Thoracic aorta (tissue), 2 donors: Measurements from ENCODE around the gene GCNT1. TPM values are rescaled to one million over a fixed set of nuclear protein-coding genes. Genes with fewer than 3 reads are reported as not detected.

Source experiments
- ATAC-seq: fragments of 150-250 bp; one replicate; pipeline ENCODE4 v1.8.0; 2017; ENCODE audit warnings: low read depth; ENCODE audit not compliant: insufficient number of reproducible peaks, low FRiP score
- DNase-seq: peaks from one replicate; pipeline ENCODE4 v3.0.0-alpha.2; 2020; ENCODE audit warnings: low spot score
- H3K27ac ChIP-seq, 2 donors: fragments of 200-600 bp; sonication (generic); 1 replicate in 1 of 2; 2 replicates in 1 of 2; pipeline ENCODE4 v1.5.1; 2016; ENCODE audit warnings: mild to moderate bottlenecking in 2 of 2, moderate library complexity in 2 of 2
- H3K27me3 ChIP-seq: fragments of 200-600 bp; sonication (generic); replicated peaks from 2 replicates; pipeline ENCODE4 v1.6.0; 2016; ENCODE audit warnings: mild to moderate bottlenecking; ENCODE audit not compliant: insufficient read depth
- H3K36me3 ChIP-seq: fragments of 200-600 bp; sonication (generic); one replicate; pipeline ENCODE4 v1.5.1; 2016
- H3K4me1 ChIP-seq, 2 donors: fragments of 200-600 bp; sonication (generic); 1 replicate in 1 of 2; 2 replicates in 1 of 2; pipeline versions ENCODE4 v1.5.1 to v1.6.0; 2016; ENCODE audit warnings: low read depth in 2 of 2, mild to moderate bottlenecking in 1 of 2; ENCODE audit not compliant: control insufficient read depth in 1 of 2
- H3K4me3 ChIP-seq: fragments of 200-600 bp; sonication (generic); 2 replicates; pipeline ENCODE4 v1.5.1; 2016; ENCODE audit warnings: mild to moderate bottlenecking
- H3K9me3 ChIP-seq: fragments of 200-600 bp; sonication (generic); 2 replicates; pipeline ENCODE4 v1.5.1; 2016
- CTCF ChIP-seq: fragments of 200-600 bp; sonication (generic); IDR thresholded peaks from one replicate; pipeline ENCODE4 v1.5.1; 2019; ENCODE audit warnings: antibody characterized with exemption
- total RNA-seq, 2 donors: library from RNA; depleted of rRNA; stranded (reverse); fragments of >200 nt; gene quantifications; one replicate each; pipeline versions ENCODE4 v1.1.0 to v1.2.3, GENCODE V29; 2016

The GCNT1 gene
- total RNA-seq, 2 donors from 2014 or later = 17.1 to 24.1 TPM

GRCh38 chr9:76456202-76456926 is 2.6 kb upstream of the GCNT1 start:
- Histone ChIP-seq H3K4me3 (no peak overlapping the region), H3K36me3 (no peaks in the 10 kb centered on the region), H3K27ac (no peak overlapping the region), H3K27me3 (no peaks in the 10 kb centered on the region), H3K9me3 (no peaks in the 10 kb centered on the region), H3K4me1 (peaks cover 5 to 16% of the 10 kb centered on the region in 2 donors)
- no peak for TF ChIP-seq CTCF
- no peak for DNase-seq
- ATAC-seq = no peak

- ATAC-seq (no peak), DNase-seq (no peak)
- H3K4me3 ChIP-seq = peak overlapping the region; percentile 94
- no peak for TF ChIP-seq CTCF
- H3K27me3 ChIP-seq = no peaks in the 10 kb centered on the region
- no peaks in the 10 kb centered on the region for H3K9me3 ChIP-seq
- peaks cover 5 to 16% of the 10 kb centered on the region in 2 donors for H3K4me1 ChIP-seq
- peak overlapping the region in 1 of 2 donors; percentile 52 for H3K27ac ChIP-seq
- no peaks in the 10 kb centered on the region for H3K36me3 ChIP-seq
Measured at GRCh38 chr9:76459694-76460635, 983 bp downstream of the GCNT1 start.

GRCh38 chr9:76462126-76462525 is 3.1 kb downstream of the GCNT1 start:
- H3K27ac ChIP-seq = no peak overlapping the region
- H3K36me3 ChIP-seq = no peaks in the 10 kb centered on the region
- peaks cover 5 to 16% of the 10 kb centered on the region in 2 donors for H3K4me1 ChIP-seq
- DNase-seq = no peak
- H3K27me3 ChIP-seq = no peaks in the 10 kb centered on the region
- H3K4me3 ChIP-seq = no peak overlapping the region
- no peak for TF ChIP-seq CTCF
- no peaks in the 10 kb centered on the region for H3K9me3 ChIP-seq
- ATAC-seq = no peak

GRCh38 chr9:76463211-76463610 is 4.2 kb downstream of the GCNT1 start:
- DNase-seq = no peak
- Histone ChIP-seq H3K27ac (no peak overlapping the region), H3K4me3 (no peak overlapping the region), H3K36me3 (no peaks in the 10 kb centered on the region), H3K4me1 (peaks cover 5 to 16% of the 10 kb centered on the region in 2 donors), H3K27me3 (no peaks in the 10 kb centered on the region), H3K9me3 (no peaks in the 10 kb centered on the region)
- no peak for TF ChIP-seq CTCF
- no peak for ATAC-seq

- TF ChIP-seq CTCF = no peak
- Histone ChIP-seq H3K27me3 (no peaks in the 10 kb centered on the region), H3K4me3 (no peak overlapping the region), H3K27ac (no peak overlapping the region), H3K4me1 (peaks cover 5 to 6% of the 10 kb centered on the region in 2 donors), H3K36me3 (no peaks in the 10 kb centered on the region), H3K9me3 (no peaks in the 10 kb centered on the region)
- ATAC-seq (no peak), DNase-seq (no peak)
Measured at GRCh38 chr9:76464706-76465105, 5.7 kb downstream of the GCNT1 start.
